ENCODE data around the gene LRP1B.

Gene LRP1B

GRCh38 chr2:141560723-141561122, 570.1 kb downstream of the LRP1B start:
- DNase-seq, result no peak

- peak in 1 of 2 donors; percentile 5 for DNase-seq
These were observed 573.3 kb downstream of the LRP1B start for GRCh38 chr2:141557329-141558095.

GRCh38 chr2:141555876-141556470, 574.8 kb downstream of the LRP1B start:
- no peak for DNase-seq

GRCh38 chr2:141554810-141555209, 576.0 kb downstream of the LRP1B start:
- no peak for DNase-seq

- DNase-seq, result no peak
These were observed 596.0 kb downstream of the LRP1B start for GRCh38 chr2:141534666-141535362.

GRCh38 chr2:141529659-141530058, 601.2 kb downstream of the LRP1B start:
- no peak for DNase-seq

GRCh38 chr2:141528990-141529389, 601.8 kb downstream of the LRP1B start:
- DNase-seq, result no peak

GRCh38 chr2:141526760-141527159, 604.1 kb downstream of the LRP1B start:
- DNase-seq, result no peak

GRCh38 chr2:141524777-141525176, 606.0 kb downstream of the LRP1B start:
- no peak for DNase-seq

GRCh38 chr2:141523199-141523598, 607.6 kb downstream of the LRP1B start:
- DNase-seq, result no peak

GRCh38 chr2:141522702-141523101, 608.1 kb downstream of the LRP1B start:
- DNase-seq, result no peak

GRCh38 chr2:141522048-141522447, 608.8 kb downstream of the LRP1B start:
- no peak for DNase-seq

GRCh38 chr2:141519906-141520305, 610.9 kb downstream of the LRP1B start:
- DNase-seq, result no peak

- no peak for DNase-seq
These were observed 612.9 kb downstream of the LRP1B start for GRCh38 chr2:141517852-141518421.

GRCh38 chr2:141517180-141517851, 613.5 kb downstream of the LRP1B start:
- no peak for DNase-seq

- DNase-seq, result no peak
These were observed 614.9 kb downstream of the LRP1B start for GRCh38 chr2:141515931-141516330.

GRCh38 chr2:141513853-141514252, 617.0 kb downstream of the LRP1B start:
- DNase-seq, result no peak

- DNase-seq, result no peak
These were observed 621.8 kb downstream of the LRP1B start for GRCh38 chr2:141508806-141509595.

GRCh38 chr2:141508086-141508752, 622.6 kb downstream of the LRP1B start:
- DNase-seq, result no peak

- DNase-seq, result no peak
These were observed 624.7 kb downstream of the LRP1B start for GRCh38 chr2:141506135-141506534.

GRCh38 chr2:141501752-141502151, 629.1 kb downstream of the LRP1B start:
- DNase-seq, result no peak

- no peak for DNase-seq
These were observed 631.7 kb downstream of the LRP1B start for GRCh38 chr2:141499123-141499522.

Data from CD4-positive, alpha-beta T cell treated with Interferon alpha-2 for 1 hour (primary cell).